Sigmoid colon (tissue), 7 donors: ENCODE data around the gene YIPF1. TPM values are rescaled to one million over a fixed set of nuclear protein-coding genes. Genes with fewer than 3 reads are reported as not detected.
A peak's percentile ranks its signal among the peaks of the same experiment; 100 is the strongest.
"Not testable (repeated sequence)": the region's sequence is repeated elsewhere in the genome, so short reads cannot be mapped to it uniquely, and the experiment has no call there.

ENCODE experiments used
- DNase-seq: peaks from one replicate; pipeline ENCODE4 v3.0.0-alpha.2; 2019
- H3K27ac ChIP-seq, 4 donors: fragments of 200-600 bp; sonication (generic); one replicate each; pipeline ENCODE4 v1.5.1; 2016 to 2019; ENCODE audit warnings: mild to moderate bottlenecking in 1 of 4
- H3K27me3 ChIP-seq, 3 donors: fragments of 200-600 bp; sonication (generic); one replicate each; pipeline ENCODE4 v1.5.1; 2019; ENCODE audit warnings: mild to moderate bottlenecking in 1 of 3
- H3K36me3 ChIP-seq, 4 donors: fragments of 200-600 bp; sonication (generic); one replicate each; pipeline ENCODE4 v1.5.1; 2016 to 2019
- H3K4me1 ChIP-seq, 4 donors: fragments of 200-600 bp; sonication (generic); one replicate each; pipeline ENCODE4 v1.5.1; 2017 to 2019
- H3K4me3 ChIP-seq, 4 donors: fragments of 200-600 bp; sonication (generic); one replicate each; pipeline ENCODE4 v1.5.1; 2017 to 2019; ENCODE audit warnings: mild to moderate bottlenecking in 2 of 4, moderate library complexity in 1 of 4
- H3K9me3 ChIP-seq, 4 donors: fragments of 200-600 bp in 3 of 4; sonication (generic) in 3 of 4; one replicate each; pipeline versions ENCODE4 v1.5.1 to v1.6.1; 2013 to 2019
- CTCF ChIP-seq, 4 experiments: fragments of 450-650 bp in 3 of 4; fragments of 200-600 bp in 1 of 4; IDR thresholded peaks; one replicate each; pipeline ENCODE4 v1.5.1; 2016 to 2019; ENCODE audit warnings: antibody characterized with exemption in 4 of 4, mild to moderate bottlenecking in 3 of 4, moderate library complexity in 2 of 4
- EP300 ChIP-seq, 4 donors: sonication (generic); formaldehyde crosslinking; IDR thresholded peaks; one replicate each; pipeline ENCODE4 v1.6.1; 2017; ENCODE audit warnings: antibody characterized with exemption in 4 of 4
- POLR2A ChIP-seq, 2 donors: fragments of 450-650 bp; IDR thresholded peaks; one replicate each; pipeline ENCODE4 v1.6.1; 2016; ENCODE audit warnings: antibody characterized with exemption in 2 of 2, mild to moderate bottlenecking in 2 of 2, moderate library complexity in 2 of 2
- POLR2AphosphoS5 ChIP-seq, 4 donors: sonication (generic); formaldehyde crosslinking; IDR thresholded peaks; one replicate each; pipeline ENCODE4 v1.6.1; 2017; ENCODE audit warnings: antibody characterized with exemption in 4 of 4
- whole genome bisulfite sequencing, 2 donors: extraction: QIAGEN DNeasy Blood & Tissue Kit; methylation state at CpG; one replicate each; pipeline ENCODE4 v1.1.7; 2013; 5-methylcytosine and 5-hydroxymethylcytosine counted together
- intact Hi-C: fragments of 100-400 bp; cut with DNase I; formaldehyde crosslinking; loops from one replicate; pipeline ENCODE4 v1.15.1; 2023
- polyA plus RNA-seq, 3 donors: library from polyadenylated mRNA; stranded (reverse); fragments of 200-250 nt; gene quantifications; one replicate each; pipeline ENCODE4 v1.2.3, GENCODE V29; 2013
- total RNA-seq, 4 donors: library from RNA; depleted of rRNA; stranded (reverse); fragments of >200 nt; gene quantifications; one replicate each; pipeline ENCODE4 v1.1.0, GENCODE V29; 2016
- donor health status: healthy with polysubstance abuse.
- donor health status: Bipolar disorder and iron deficiency.
- donor health status: healthy.

YIPF1 gene
- total and polyA plus RNA-seq, 7 donors, result 13.3 to 28.0 (median 23.3) TPM

- WGBS, 2 donors, result 48 to 59% methylated on average over 5 of the region's 5 CpGs
- intact Hi-C loops, result no loop called here
These were observed 11.0 kb downstream of the YIPF1 start for GRCh38 chr1:53878492-53879105.

GRCh38 chr1:53875150-53875549, 14.4 kb downstream of the YIPF1 start:
- WGBS, 2 donors, result 93 to 94% methylated on average over 2 of the region's 2 CpGs
- H3K4me3 ChIP-seq, DNase-seq, intact Hi-C loops, H3K27me3 ChIP-seq, H3K27ac ChIP-seq, H3K9me3 ChIP-seq, H3K4me1 ChIP-seq: not testable (repeated sequence)
- peaks cover 8 to 92% (median 36%) of the 10 kb centered on the region in 4 donors for H3K36me3 ChIP-seq

More at GRCh38 chr1:53878492-53879105, 11.0 kb downstream of the YIPF1 start:
- H3K4me3 ChIP-seq, result no peak overlapping the region
- H3K36me3 ChIP-seq, result peaks cover 22 to 93% (median 43%) of the 10 kb centered on the region in 4 donors
- DNase-seq, result no peak
- H3K9me3 ChIP-seq, result no peaks in the 10 kb centered on the region
- H3K27me3 ChIP-seq, result no peaks in the 10 kb centered on the region
- H3K4me1 ChIP-seq, result no peaks in the 10 kb centered on the region
- TF ChIP-seq EP300 (IDR thresholded peaks at IDR 0.05) (no peak), CTCF (IDR thresholded peaks at IDR 0.05) (peak; percentile 41 to 53 (median 46)), POLR2A (IDR thresholded peaks at IDR 0.05) (no peak), POLR2AphosphoS5 (IDR thresholded peaks at IDR 0.05) (no peak)
- no peak overlapping the region for H3K27ac ChIP-seq

- Histone ChIP-seq H3K27me3 (no peaks in the 10 kb centered on the region), H3K27ac (no peak overlapping the region), H3K4me3 (no peak overlapping the region), H3K36me3 (peaks cover 2 to 92% (median 28%) of the 10 kb centered on the region in 4 donors), H3K9me3 (no peaks in the 10 kb centered on the region), H3K4me1 (no peaks in the 10 kb centered on the region)
- no peak for DNase-seq
- intact Hi-C loops, result no loop called here
- TF ChIP-seq EP300 (IDR thresholded peaks at IDR 0.05) (no peak), POLR2AphosphoS5 (IDR thresholded peaks at IDR 0.05) (no peak), POLR2A (IDR thresholded peaks at IDR 0.05) (no peak), CTCF (IDR thresholded peaks at IDR 0.05) (no peak)
- WGBS, 2 donors, result 78 to 87% methylated on average over 5 of the region's 5 CpGs
These were observed 17.7 kb downstream of the YIPF1 start for GRCh38 chr1:53871773-53872484.

GRCh38 chr1:53871221-53871620, 18.4 kb downstream of the YIPF1 start:
- intact Hi-C loops, result no loop called here
- Histone ChIP-seq H3K4me1 (no peaks in the 10 kb centered on the region), H3K27me3 (no peaks in the 10 kb centered on the region), H3K27ac (no peak overlapping the region), H3K36me3 (peaks cover 1 to 92% (median 26%) of the 10 kb centered on the region in 4 donors), H3K9me3 (no peaks in the 10 kb centered on the region), H3K4me3 (no peak overlapping the region)
- DNase-seq, result no peak
- WGBS, 2 donors, result 84 to 85% methylated on average over 4 of the region's 4 CpGs
- TF ChIP-seq CTCF (IDR thresholded peaks at IDR 0.05), result no peak
- TF ChIP-seq POLR2AphosphoS5 (IDR thresholded peaks at IDR 0.05), result no peak
- no peak for TF ChIP-seq POLR2A (IDR thresholded peaks at IDR 0.05)
- TF ChIP-seq EP300 (IDR thresholded peaks at IDR 0.05), result no peak

GRCh38 chr1:53869454-53870117, 20.0 kb downstream of the YIPF1 start:
- H3K27ac ChIP-seq, result no peak overlapping the region
- intact Hi-C loops, result no loop called here
- H3K4me3 ChIP-seq, result no peak overlapping the region
- 81 to 90% methylated on average over 11 of the region's 11 CpGs for WGBS, 2 donors
- H3K4me1 ChIP-seq, result no peaks in the 10 kb centered on the region
- no peak for TF ChIP-seq POLR2A (IDR thresholded peaks at IDR 0.05)
- TF ChIP-seq EP300 (IDR thresholded peaks at IDR 0.05), result no peak
- no peak for TF ChIP-seq CTCF (IDR thresholded peaks at IDR 0.05)
- no peak for TF ChIP-seq POLR2AphosphoS5 (IDR thresholded peaks at IDR 0.05)
- no peak for DNase-seq
- H3K9me3 ChIP-seq, result no peaks in the 10 kb centered on the region
- H3K27me3 ChIP-seq, result no peaks in the 10 kb centered on the region
- peaks cover 6 to 89% (median 26%) of the 10 kb centered on the region in 4 donors for H3K36me3 ChIP-seq
